ENCODE data around the gene PARP9.

The PARP9 gene

GRCh38 chr3:122586098-122586497 lies 22.0 kb upstream of the PARP9 start:
- Histone ChIP-seq H3K4me1 (no peaks in the 10 kb centered on the region), H3K4me3 (ENCODE audit: low read depth, low read length) (no peak overlapping the region), H3K79me2 (no peaks in the 10 kb centered on the region), H3K27ac (no peak overlapping the region), H2AFZ (no peak overlapping the region), H3K9ac (no peak overlapping the region), H3K36me3 (ENCODE audit: control insufficient read depth, insufficient read depth, low read length) (peaks cover 3% of the 10 kb centered on the region), H3K27me3 (ENCODE audit: control insufficient read depth, insufficient read depth, low read length) (no peaks in the 10 kb centered on the region), H3K9me3 (ENCODE audit: control insufficient read depth, low read length) (no peaks in the 10 kb centered on the region), H3K4me2 (ENCODE audit: low read length) (no peak overlapping the region)
- TF ChIP-seq CTCF (IDR thresholded peaks at IDR 0.05), result no peak

GRCh38 chr3:122582390-122582789 lies 18.3 kb upstream of the PARP9 start:
- Histone ChIP-seq H3K9ac (no peak overlapping the region), H2AFZ (no peak overlapping the region), H3K4me2 (ENCODE audit: low read length) (no peak overlapping the region), H3K36me3 (ENCODE audit: control insufficient read depth, insufficient read depth, low read length) (peaks cover 3% of the 10 kb centered on the region), H3K9me3 (ENCODE audit: control insufficient read depth, low read length) (no peaks in the 10 kb centered on the region), H3K27me3 (ENCODE audit: control insufficient read depth, insufficient read depth, low read length) (no peaks in the 10 kb centered on the region), H3K27ac (no peak overlapping the region), H3K4me3 (ENCODE audit: low read depth, low read length) (no peak overlapping the region), H3K79me2 (no peaks in the 10 kb centered on the region), H3K4me1 (no peaks in the 10 kb centered on the region)
- TF ChIP-seq CTCF (IDR thresholded peaks at IDR 0.05), result no peak

GRCh38 chr3:122581622-122582021 lies 17.5 kb upstream of the PARP9 start:
- Histone ChIP-seq H3K9ac (no peak overlapping the region), H3K4me1 (no peaks in the 10 kb centered on the region), H3K9me3 (ENCODE audit: control insufficient read depth, low read length) (no peaks in the 10 kb centered on the region), H3K27ac (no peak overlapping the region), H3K79me2 (no peaks in the 10 kb centered on the region), H2AFZ (no peak overlapping the region), H3K27me3 (ENCODE audit: control insufficient read depth, insufficient read depth, low read length) (no peaks in the 10 kb centered on the region), H3K4me3 (ENCODE audit: low read depth, low read length) (no peak overlapping the region), H3K36me3 (ENCODE audit: control insufficient read depth, insufficient read depth, low read length) (peaks cover 3% of the 10 kb centered on the region), H3K4me2 (ENCODE audit: low read length) (no peak overlapping the region)
- no peak for TF ChIP-seq CTCF (IDR thresholded peaks at IDR 0.05)

GRCh38 chr3:122580470-122580869 lies 16.4 kb upstream of the PARP9 start:
- Histone ChIP-seq H3K9ac (no peak overlapping the region), H3K36me3 (ENCODE audit: control insufficient read depth, insufficient read depth, low read length) (peaks cover 3% of the 10 kb centered on the region), H3K27ac (no peak overlapping the region), H3K27me3 (ENCODE audit: control insufficient read depth, insufficient read depth, low read length) (no peaks in the 10 kb centered on the region), H3K9me3 (ENCODE audit: control insufficient read depth, low read length) (no peaks in the 10 kb centered on the region), H2AFZ (no peak overlapping the region), H3K4me3 (ENCODE audit: low read depth, low read length) (no peak overlapping the region), H3K4me1 (no peaks in the 10 kb centered on the region), H3K79me2 (no peaks in the 10 kb centered on the region), H3K4me2 (ENCODE audit: low read length) (no peak overlapping the region)
- no peak for TF ChIP-seq CTCF (IDR thresholded peaks at IDR 0.05)

- Histone ChIP-seq H3K9ac (no peak overlapping the region), H3K4me2 (ENCODE audit: low read length) (no peak overlapping the region), H3K27me3 (ENCODE audit: control insufficient read depth, insufficient read depth, low read length) (no peaks in the 10 kb centered on the region), H3K79me2 (no peaks in the 10 kb centered on the region), H3K4me3 (ENCODE audit: low read depth, low read length) (no peak overlapping the region), H3K9me3 (ENCODE audit: control insufficient read depth, low read length) (no peaks in the 10 kb centered on the region), H2AFZ (peak overlapping the region; percentile 77), H3K36me3 (ENCODE audit: control insufficient read depth, insufficient read depth, low read length) (peaks cover 3% of the 10 kb centered on the region), H3K4me1 (peaks cover 5% of the 10 kb centered on the region), H3K27ac (no peak overlapping the region)
- TF ChIP-seq CTCF (IDR thresholded peaks at IDR 0.05), result no peak
Observed at GRCh38 chr3:122578069-122578740, 14.1 kb upstream of the PARP9 start.

All from parathyroid adenoma (tissue), 2 donors.